ENCODE measurements around the gene CENPP.

Gene CENPP

GRCh38 chr9:92550765-92551164 is 225.0 kb downstream of the CENPP start:
- H4K20me1 ChIP-seq (ENCODE audit: insufficient read depth, low read length): no peaks in the 10 kb centered on the region
- no peak for TF ChIP-seq CTCF (IDR thresholded peaks at IDR 0.05; ENCODE audit: low read depth, low read length)
- H3K27ac ChIP-seq (ENCODE audit: low read length): no peak overlapping the region
- H3K36me3 ChIP-seq (replicated peaks; ENCODE audit: low read depth, low read length): no peaks in the 10 kb centered on the region
- no peaks in the 10 kb centered on the region for H3K4me1 ChIP-seq (ENCODE audit: low read length)
- H2AFZ ChIP-seq (ENCODE audit: low read depth, low read length): no peak overlapping the region
- H3K4me3 ChIP-seq (ENCODE audit: low read length): no peak overlapping the region
- H3K27me3 ChIP-seq (ENCODE audit: low read depth, low read length): no peaks in the 10 kb centered on the region
- no peaks in the 10 kb centered on the region for H3K79me2 ChIP-seq (ENCODE audit: low read length)
- no peak overlapping the region for H3K9ac ChIP-seq (ENCODE audit: low read length)
- H3K4me2 ChIP-seq (ENCODE audit: low read length): no peak overlapping the region
- H3K9me3 ChIP-seq (ENCODE audit: insufficient read depth, low read length): no peaks in the 10 kb centered on the region

- Histone ChIP-seq H3K9me3 (ENCODE audit: insufficient read depth, low read length) (no peaks in the 10 kb centered on the region), H3K4me1 (ENCODE audit: low read length) (no peaks in the 10 kb centered on the region), H3K79me2 (ENCODE audit: low read length) (no peaks in the 10 kb centered on the region), H3K27me3 (ENCODE audit: low read depth, low read length) (no peaks in the 10 kb centered on the region), H4K20me1 (ENCODE audit: insufficient read depth, low read length) (no peaks in the 10 kb centered on the region), H3K4me2 (ENCODE audit: low read length) (no peak overlapping the region), H3K36me3 (replicated peaks; ENCODE audit: low read depth, low read length) (no peaks in the 10 kb centered on the region), H3K27ac (ENCODE audit: low read length) (no peak overlapping the region), H3K4me3 (ENCODE audit: low read length) (no peak overlapping the region), H2AFZ (ENCODE audit: low read depth, low read length) (no peak overlapping the region), H3K9ac (ENCODE audit: low read length) (no peak overlapping the region)
- TF ChIP-seq CTCF (IDR thresholded peaks at IDR 0.05; ENCODE audit: low read depth, low read length) (no peak), EZH2phosphoT487 (IDR thresholded peaks at IDR 0.05; ENCODE audit: low read depth) (no peak)
Measured at GRCh38 chr9:92558612-92559374, 233.0 kb downstream of the CENPP start.

GRCh38 chr9:92561374-92562330 is 235.9 kb downstream of the CENPP start:
- H3K4me2 ChIP-seq (ENCODE audit: low read length): no peak overlapping the region
- H3K9ac ChIP-seq (ENCODE audit: low read length): no peak overlapping the region
- H3K27ac ChIP-seq (ENCODE audit: low read length): no peak overlapping the region
- H3K27me3 ChIP-seq (ENCODE audit: low read depth, low read length): no peaks in the 10 kb centered on the region
- no peaks in the 10 kb centered on the region for H3K79me2 ChIP-seq (ENCODE audit: low read length)
- no peak overlapping the region for H2AFZ ChIP-seq (ENCODE audit: low read depth, low read length)
- no peak overlapping the region for H3K4me3 ChIP-seq (ENCODE audit: low read length)
- no peaks in the 10 kb centered on the region for H4K20me1 ChIP-seq (ENCODE audit: insufficient read depth, low read length)
- H3K9me3 ChIP-seq (ENCODE audit: insufficient read depth, low read length): 0 out of 2 replicates have a peak, but pooled peaks cover 3% of the 10 kb centered on the region
- TF ChIP-seq EZH2phosphoT487 (IDR thresholded peaks at IDR 0.05; ENCODE audit: low read depth): no peak
- no peak for TF ChIP-seq CTCF (IDR thresholded peaks at IDR 0.05; ENCODE audit: low read depth, low read length)
- H3K4me1 ChIP-seq (ENCODE audit: low read length): no peaks in the 10 kb centered on the region
- H3K36me3 ChIP-seq (replicated peaks; ENCODE audit: low read depth, low read length): no peaks in the 10 kb centered on the region

- no peaks in the 10 kb centered on the region for H3K79me2 ChIP-seq (ENCODE audit: low read length)
- H2AFZ ChIP-seq (ENCODE audit: low read depth, low read length): no peak overlapping the region
- TF ChIP-seq CTCF (IDR thresholded peaks at IDR 0.05; ENCODE audit: low read depth, low read length) (no peak), EZH2phosphoT487 (IDR thresholded peaks at IDR 0.05; ENCODE audit: low read depth) (no peak)
- no peaks in the 10 kb centered on the region for H3K4me1 ChIP-seq (ENCODE audit: low read length)
- H3K9ac ChIP-seq (ENCODE audit: low read length): no peak overlapping the region
- H3K9me3 ChIP-seq (ENCODE audit: insufficient read depth, low read length): 0 out of 2 replicates have a peak, but pooled peaks cover 3% of the 10 kb centered on the region
- no peak overlapping the region for H3K27ac ChIP-seq (ENCODE audit: low read length)
- H3K4me2 ChIP-seq (ENCODE audit: low read length): no peak overlapping the region
- no peaks in the 10 kb centered on the region for H3K36me3 ChIP-seq (replicated peaks; ENCODE audit: low read depth, low read length)
- H3K4me3 ChIP-seq (ENCODE audit: low read length): no peak overlapping the region
- H4K20me1 ChIP-seq (ENCODE audit: insufficient read depth, low read length): no peaks in the 10 kb centered on the region
- no peaks in the 10 kb centered on the region for H3K27me3 ChIP-seq (ENCODE audit: low read depth, low read length)
Measured at GRCh38 chr9:92562461-92562967, 236.8 kb downstream of the CENPP start.
